B cell (primary cell): ENCODE data around the gene SCGB2B2. TPM values are rescaled to one million over a fixed set of nuclear protein-coding genes. Genes with fewer than 3 reads are reported as not detected.

Experiments used
- ATAC-seq: fragments of 200-7000 bp; cut with Tn5 transposase; one replicate; pipeline ENCODE4 v1.10.0; 2021; ENCODE audit warnings: low read depth, mild to moderate bottlenecking, moderate number of reproducible peaks, moderate library complexity
- CTCF ChIA-PET: fragments of 350-600 bp; sonication (Branson Sonifier 250); formaldehyde crosslinking; loops from one replicate; lab custom pipeline; 2021; ENCODE audit warnings: antibody characterized with exemption, inconsistent platforms; lab: Charles Lee
- POLR2A ChIA-PET: fragments of 350-600 bp; sonication (Branson Sonifier 250); formaldehyde crosslinking; loops from one replicate; lab custom pipeline; 2021; ENCODE audit warnings: antibody characterized with exemption; lab: Charles Lee
- DNase-seq: peaks from one replicate; pipeline ENCODE4 v3.0.0; 2013
- H2AFZ ChIP-seq: 2 replicates; pipeline ENCODE4 v1.6.1; 2012; ENCODE audit warnings: mild to moderate bottlenecking, low read depth, low read length; ENCODE audit not compliant: insufficient read depth, poor library complexity, severe bottlenecking
- H3K27ac ChIP-seq, 2 donors: 1 replicate in 1 of 2; 2 replicates in 1 of 2; pipeline ENCODE4 v1.5.1; 2012 to 2013; ENCODE audit warnings: low read length in 2 of 2, mild to moderate bottlenecking in 2 of 2, moderate library complexity in 1 of 2
- H3K27me3 ChIP-seq, 4 experiments: fragments of 200-600 bp in 1 of 4; sonication (generic) in 1 of 4; replicated peaks in 1 of 4; 1 replicate in 2 of 4; 2 replicates in 2 of 4; pipeline versions ENCODE4 v1.6.1 to v1.7.0; 2013 to 2016; ENCODE audit warnings: low read length in 3 of 4, mild to moderate bottlenecking in 2 of 4, mixed read lengths in 1 of 4, moderate library complexity in 1 of 4; ENCODE audit not compliant: insufficient read depth in 4 of 4, control insufficient read depth in 3 of 4; ENCODE audit errors: control extremely low read depth in 1 of 4
- H3K36me3 ChIP-seq, 2 experiments: replicated peaks in 1 of 2; 1 replicate in 1 of 2; 2 replicates in 1 of 2; pipeline versions ENCODE4 v1.6.1 to v1.7.1; 2013; ENCODE audit warnings: low read length in 1 of 2; ENCODE audit not compliant: insufficient read depth in 2 of 2, control insufficient read depth in 1 of 2; ENCODE audit errors: control extremely low read depth in 1 of 2, extremely low read depth in 1 of 2
- H3K4me1 ChIP-seq, 2 donors: fragments of 200-600 bp in 1 of 2; sonication (generic) in 1 of 2; 1 replicate in 1 of 2; 2 replicates in 1 of 2; pipeline versions ENCODE4 v1.5.1 to v1.6.1; 2013 to 2017; ENCODE audit warnings: low read length in 2 of 2; ENCODE audit not compliant: control insufficient read depth in 2 of 2, insufficient read depth in 2 of 2
- H3K4me2 ChIP-seq: replicated peaks from 2 replicates; pipeline ENCODE3; 2012; ENCODE audit warnings: mild to moderate bottlenecking, low read depth, low read length; ENCODE audit not compliant: poor library complexity, severe bottlenecking
- H3K4me3 ChIP-seq, 5 experiments: fragments of 200-600 bp in 1 of 5; sonication (generic) in 1 of 5; 1 replicate in 3 of 5; 2 replicates in 2 of 5; pipeline versions ENCODE4 v1.5.1 to v1.7.0; 2011 to 2016; ENCODE audit warnings: low read length in 4 of 5, mild to moderate bottlenecking in 4 of 5, low read depth in 2 of 5, control low read depth in 1 of 5, moderate library complexity in 1 of 5; ENCODE audit not compliant: insufficient read depth in 1 of 5; ENCODE audit errors: control extremely low read depth in 1 of 5, extremely low read depth in 1 of 5
- H3K79me2 ChIP-seq: fragments of 200-600 bp; sonication (generic); one replicate; pipeline ENCODE4 v1.6.0; 2016; ENCODE audit warnings: low read length; ENCODE audit not compliant: control insufficient read depth, insufficient read depth
- H3K9ac ChIP-seq: fragments of 200-600 bp; sonication (generic); 2 replicates; pipeline ENCODE4 v1.6.1; 2017; ENCODE audit warnings: mild to moderate bottlenecking, low read length, moderate library complexity
- H3K9me3 ChIP-seq, 3 donors: one replicate each; pipeline versions ENCODE4 v1.6.1 to v1.7.1; 2013; ENCODE audit warnings: low read length in 2 of 3; ENCODE audit not compliant: control insufficient read depth in 2 of 3, insufficient read depth in 1 of 3; ENCODE audit errors: control extremely low read depth in 1 of 3
- H4K20me1 ChIP-seq: 2 replicates; pipeline ENCODE4 v1.6.0; 2012; ENCODE audit warnings: mild to moderate bottlenecking, low read length; ENCODE audit not compliant: insufficient read depth, control insufficient read depth, poor library complexity, severe bottlenecking
- H3K27ac Mint-ChIP-seq: one replicate; pipeline ENCODE4 v1.8.0; 2021; ENCODE audit warnings: mixed read lengths
- H3K27me3 Mint-ChIP-seq: one replicate; pipeline ENCODE4 v1.8.0; 2021; ENCODE audit warnings: mixed read lengths
- H3K4me1 Mint-ChIP-seq: one replicate; pipeline ENCODE4 v1.8.0; 2021; ENCODE audit warnings: mixed read lengths
- H3K4me3 Mint-ChIP-seq: one replicate; pipeline ENCODE4 v1.8.0; 2021; ENCODE audit warnings: mixed read lengths
- H3K9me3 Mint-ChIP-seq: one replicate; pipeline ENCODE4 v1.8.0; 2022; ENCODE audit warnings: mixed read lengths; ENCODE audit not compliant: insufficient read depth
- EZH2 ChIP-seq: IDR thresholded peaks from 2 replicates; pipeline ENCODE4 v1.6.1; 2012; ENCODE audit warnings: borderline replicate concordance, low read depth, mild to moderate bottlenecking, moderate library complexity, low read length; ENCODE audit not compliant: insufficient read depth, poor library complexity, severe bottlenecking
- WGBS: methylation state at CpG from one replicate; pipeline ENCODE4 v1.1.5; 2013; ENCODE audit warnings: missing lambda C conversion rate; ENCODE audit not compliant: insufficient coverage; 5-methylcytosine and 5-hydroxymethylcytosine counted together
- intact Hi-C: fragments of 100-400 bp; cut with micrococcal nuclease; formaldehyde crosslinking; loops from one replicate; pipeline ENCODE4 v1.10.0; 2022
- polyA plus RNA-seq: library from polyadenylated mRNA; depleted of rRNA; stranded (reverse); fragments of >200 nt; gene quantifications from 2 replicates; pipeline ENCODE4 v1.2.3, GENCODE V29; 2012
- total RNA-seq, 2 donors: library from RNA; stranded (reverse); fragments of 120-200 nt in 1 of 2; gene quantifications; 1 replicate in 1 of 2; 2 replicates in 1 of 2; pipeline versions ENCODE4 v1.2.3 to v1.2.4, GENCODE V29; 2013 to 2022
- TF ChIP-seq, protein P1 (sequence below): fragments of 200-600 bp; IDR thresholded peaks from one replicate; pipeline ENCODE4 v1.8.0; 2022; ENCODE audit warnings: antibody characterized with exemption, mild to moderate bottlenecking

Gene SCGB2B2
- total and polyA plus RNA-seq, 2 donors (not counting 1 experiment from before 2014, with no cell fraction given): 0.21 to 0.91 TPM

GRCh38 chr19:34651747-34652146, 25.2 kb downstream of the SCGB2B2 start:
- no peak for TF ChIP-seq EZH2
- TF ChIP-seq, protein P1, sequence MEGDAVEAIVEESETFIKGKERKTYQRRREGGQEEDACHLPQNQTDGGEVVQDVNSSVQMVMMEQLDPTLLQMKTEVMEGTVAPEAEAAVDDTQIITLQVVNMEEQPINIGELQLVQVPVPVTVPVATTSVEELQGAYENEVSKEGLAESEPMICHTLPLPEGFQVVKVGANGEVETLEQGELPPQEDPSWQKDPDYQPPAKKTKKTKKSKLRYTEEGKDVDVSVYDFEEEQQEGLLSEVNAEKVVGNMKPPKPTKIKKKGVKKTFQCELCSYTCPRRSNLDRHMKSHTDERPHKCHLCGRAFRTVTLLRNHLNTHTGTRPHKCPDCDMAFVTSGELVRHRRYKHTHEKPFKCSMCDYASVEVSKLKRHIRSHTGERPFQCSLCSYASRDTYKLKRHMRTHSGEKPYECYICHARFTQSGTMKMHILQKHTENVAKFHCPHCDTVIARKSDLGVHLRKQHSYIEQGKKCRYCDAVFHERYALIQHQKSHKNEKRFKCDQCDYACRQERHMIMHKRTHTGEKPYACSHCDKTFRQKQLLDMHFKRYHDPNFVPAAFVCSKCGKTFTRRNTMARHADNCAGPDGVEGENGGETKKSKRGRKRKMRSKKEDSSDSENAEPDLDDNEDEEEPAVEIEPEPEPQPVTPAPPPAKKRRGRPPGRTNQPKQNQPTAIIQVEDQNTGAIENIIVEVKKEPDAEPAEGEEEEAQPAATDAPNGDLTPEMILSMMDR: no peak
- POLR2A ChIA-PET: no interaction called here
- no peak overlapping the region for H3K27ac ChIP-seq
- H4K20me1 ChIP-seq: no peaks in the 10 kb centered on the region
- H3K36me3 ChIP-seq: no peaks in the 10 kb centered on the region
- Mint-ChIP-seq H3K27me3 (peaks cover 7% of the 10 kb centered on the region), H3K4me1 (peaks cover 8% of the 10 kb centered on the region), H3K27ac (no peak overlapping the region), H3K9me3 (peaks cover 5% of the 10 kb centered on the region), H3K4me3 (no peak overlapping the region)
- H3K27me3 ChIP-seq: peaks cover 0 to 3% (median 0%) of the 10 kb centered on the region in 4 experiments
- DNase-seq: no peak
- H3K9ac ChIP-seq: no peak overlapping the region
- H2AFZ ChIP-seq: no peak overlapping the region
- intact Hi-C loops: no loop called here
- H3K4me2 ChIP-seq: no peak overlapping the region
- peaks cover 4% of the 10 kb centered on the region for H3K79me2 ChIP-seq
- WGBS: no CpG with 5 or more reads among the region's 2 CpGs
- H3K4me3 ChIP-seq: no peak overlapping the region
- peaks cover 3 to 11% (median 4%) of the 10 kb centered on the region in 3 donors for H3K9me3 ChIP-seq
- CTCF ChIA-PET: interaction anchor here (1.8 kb wide), 1 partner anchor 12 kb away, joined by 6 read pairs; no protein-coding TSS in a partner anchor
- ATAC-seq: no peak
- H3K4me1 ChIP-seq: no peaks in the 10 kb centered on the region

DNA sequence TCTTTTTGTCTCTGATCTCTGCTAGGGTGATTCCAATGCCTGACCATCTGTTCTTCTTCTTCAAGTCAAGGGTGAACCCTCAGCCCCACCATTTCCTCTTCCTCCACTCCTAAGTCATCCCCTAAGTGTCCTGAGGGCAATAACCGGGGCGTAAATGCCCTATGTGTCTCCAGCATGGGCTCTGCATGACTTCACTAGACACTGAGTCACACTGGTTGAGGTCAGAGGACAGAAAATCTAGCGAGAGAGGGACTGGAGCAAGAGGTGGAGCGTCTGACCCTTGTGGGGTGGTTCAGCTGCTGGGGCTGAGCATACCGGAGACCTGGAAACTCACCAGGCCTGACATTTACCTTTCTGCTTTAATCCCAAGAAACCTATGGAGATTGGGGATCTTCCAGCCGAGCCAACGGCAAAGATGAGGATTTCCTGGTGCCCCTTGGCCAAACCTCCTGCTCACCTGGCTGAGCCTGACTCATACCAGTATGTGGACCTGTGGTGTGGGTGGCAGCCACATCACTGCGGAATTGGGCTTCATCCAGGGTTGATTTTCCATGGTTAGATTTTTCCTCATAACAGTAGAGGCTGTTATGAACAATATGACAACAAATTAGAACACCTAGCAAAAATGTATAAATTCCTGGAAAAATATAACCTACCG, 26.9 kb downstream of the SCGB2B2 start:
- Mint-ChIP-seq H3K9me3 (peaks cover 5% of the 10 kb centered on the region), H3K27ac (no peak overlapping the region), H3K4me1 (peaks cover 8% of the 10 kb centered on the region), H3K4me3 (no peak overlapping the region), H3K27me3 (peaks cover 3% of the 10 kb centered on the region)
- H3K27ac ChIP-seq: no peak overlapping the region
- no peaks in the 10 kb centered on the region for H3K27me3 ChIP-seq
- ATAC-seq (no peak), DNase-seq (no peak)
- intact Hi-C loops: no loop called here
- ChIA-PET POLR2A (no interaction called here), CTCF (no interaction called here)
- no peak for TF ChIP-seq EZH2
- TF ChIP-seq, protein P1: no peak
- peaks cover 3 to 8% (median 4%) of the 10 kb centered on the region in 3 donors for H3K9me3 ChIP-seq
- no peak overlapping the region for H2AFZ ChIP-seq
- H3K4me2 ChIP-seq: no peak overlapping the region
- peaks cover 4% of the 10 kb centered on the region for H3K79me2 ChIP-seq
- no peak overlapping the region for H3K4me3 ChIP-seq
- WGBS: 94% methylated on average over 5 of the region's 9 CpGs
- no peaks in the 10 kb centered on the region for H3K36me3 ChIP-seq
- H3K9ac ChIP-seq: no peak overlapping the region
- no peaks in the 10 kb centered on the region for H4K20me1 ChIP-seq
- no peaks in the 10 kb centered on the region for H3K4me1 ChIP-seq
